ENCODE data around the gene PLCD3. TPM values are rescaled to one million over a fixed set of nuclear protein-coding genes. Genes with fewer than 3 reads are reported as not detected.

The PLCD3 gene
- total RNA-seq, 6 donors from 2014 or later: 24.2 to 65.6 (median 50.6) TPM

- no peaks in the 10 kb centered on the region for H3K27me3 ChIP-seq
- no peaks in the 10 kb centered on the region for H3K9me3 ChIP-seq
- H3K27ac ChIP-seq: no peak overlapping the region
- H3K4me3 ChIP-seq: no peak overlapping the region
- TF ChIP-seq POLR2AphosphoS5 (IDR thresholded peaks at IDR 0.05) (no peak), POLR2A (IDR thresholded peaks at IDR 0.05) (no peak), EP300 (IDR thresholded peaks at IDR 0.05) (no peak)
- TF ChIP-seq, protein P1, sequence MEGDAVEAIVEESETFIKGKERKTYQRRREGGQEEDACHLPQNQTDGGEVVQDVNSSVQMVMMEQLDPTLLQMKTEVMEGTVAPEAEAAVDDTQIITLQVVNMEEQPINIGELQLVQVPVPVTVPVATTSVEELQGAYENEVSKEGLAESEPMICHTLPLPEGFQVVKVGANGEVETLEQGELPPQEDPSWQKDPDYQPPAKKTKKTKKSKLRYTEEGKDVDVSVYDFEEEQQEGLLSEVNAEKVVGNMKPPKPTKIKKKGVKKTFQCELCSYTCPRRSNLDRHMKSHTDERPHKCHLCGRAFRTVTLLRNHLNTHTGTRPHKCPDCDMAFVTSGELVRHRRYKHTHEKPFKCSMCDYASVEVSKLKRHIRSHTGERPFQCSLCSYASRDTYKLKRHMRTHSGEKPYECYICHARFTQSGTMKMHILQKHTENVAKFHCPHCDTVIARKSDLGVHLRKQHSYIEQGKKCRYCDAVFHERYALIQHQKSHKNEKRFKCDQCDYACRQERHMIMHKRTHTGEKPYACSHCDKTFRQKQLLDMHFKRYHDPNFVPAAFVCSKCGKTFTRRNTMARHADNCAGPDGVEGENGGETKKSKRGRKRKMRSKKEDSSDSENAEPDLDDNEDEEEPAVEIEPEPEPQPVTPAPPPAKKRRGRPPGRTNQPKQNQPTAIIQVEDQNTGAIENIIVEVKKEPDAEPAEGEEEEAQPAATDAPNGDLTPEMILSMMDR (IDR thresholded peaks at IDR 0.05): no peak
- H3K36me3 ChIP-seq: peaks cover 0 to 52% (median 7%) of the 10 kb centered on the region in 4 donors
- ATAC-seq (ENCODE audit: low FRiP score in 2 of 2) (no peak), DNase-seq (peak in 1 of 2 donors; percentile 82)
- H3K4me1 ChIP-seq: peaks cover 8 to 18% (median 12%) of the 10 kb centered on the region in 4 donors
- 87 to 88% methylated on average over 13 to 19 of the region's 23 CpGs for WGBS, 2 donors
Observed at GRCh38 chr17:45118691-45119090, 13.6 kb downstream of the PLCD3 start.

DNA sequence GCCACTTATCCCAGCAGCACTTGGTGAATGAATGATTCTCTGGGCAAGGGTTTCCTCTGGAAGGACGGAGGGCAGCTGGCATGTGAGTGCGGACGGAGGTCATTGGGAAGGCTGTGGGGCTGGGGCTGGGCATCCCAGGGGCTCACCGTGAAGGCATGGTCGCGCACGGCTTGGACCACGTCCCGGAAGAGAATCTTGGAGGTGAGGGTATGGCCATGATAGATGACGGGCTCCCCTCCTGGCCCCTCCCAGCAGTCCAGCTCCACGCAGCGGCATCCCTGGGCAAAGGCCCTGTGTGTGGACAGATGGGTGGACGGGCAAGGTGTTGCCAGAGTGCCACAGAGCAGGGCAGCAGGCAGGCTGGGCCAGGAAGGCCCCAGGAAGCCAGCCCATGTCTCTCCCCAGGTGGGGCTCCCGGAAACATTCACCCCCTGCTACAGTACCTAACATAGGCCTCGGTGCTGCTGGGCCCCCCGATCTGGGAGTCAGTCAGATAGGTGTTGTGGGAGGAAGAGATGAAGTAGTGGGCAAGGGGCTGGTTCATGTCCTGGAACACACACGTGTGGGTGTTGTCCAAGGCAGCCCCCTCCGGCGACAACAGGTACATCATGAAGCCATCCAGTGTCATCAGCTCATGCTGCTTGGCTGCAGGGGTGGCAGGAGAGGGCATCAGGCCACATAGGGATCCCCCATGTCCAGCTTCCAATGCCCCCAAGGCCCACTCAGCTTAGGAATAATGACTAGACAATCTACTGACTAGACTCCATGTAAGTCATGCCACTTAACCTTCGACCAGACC is 14.3 kb downstream of the PLCD3 start:
- ATAC-seq (ENCODE audit: low FRiP score in 2 of 2) (no peak), DNase-seq (peak in 1 of 2 donors; percentile 73)
- 94 to 96% methylated on average over 10 to 11 of the region's 20 CpGs for WGBS, 2 donors
- H3K27me3 ChIP-seq: no peaks in the 10 kb centered on the region
- H3K36me3 ChIP-seq: peaks cover 0 to 58% (median 7%) of the 10 kb centered on the region in 4 donors
- H3K27ac ChIP-seq: no peak overlapping the region
- peaks cover 3 to 14% (median 6%) of the 10 kb centered on the region in 4 donors for H3K4me1 ChIP-seq
- TF ChIP-seq POLR2A (IDR thresholded peaks at IDR 0.05): no peak
- TF ChIP-seq, protein P1 (IDR thresholded peaks at IDR 0.05): no peak
- no peak for TF ChIP-seq POLR2AphosphoS5 (IDR thresholded peaks at IDR 0.05)
- no peak for TF ChIP-seq EP300 (IDR thresholded peaks at IDR 0.05)
- H3K9me3 ChIP-seq: no peaks in the 10 kb centered on the region
- H3K4me3 ChIP-seq: no peak overlapping the region

DNA sequence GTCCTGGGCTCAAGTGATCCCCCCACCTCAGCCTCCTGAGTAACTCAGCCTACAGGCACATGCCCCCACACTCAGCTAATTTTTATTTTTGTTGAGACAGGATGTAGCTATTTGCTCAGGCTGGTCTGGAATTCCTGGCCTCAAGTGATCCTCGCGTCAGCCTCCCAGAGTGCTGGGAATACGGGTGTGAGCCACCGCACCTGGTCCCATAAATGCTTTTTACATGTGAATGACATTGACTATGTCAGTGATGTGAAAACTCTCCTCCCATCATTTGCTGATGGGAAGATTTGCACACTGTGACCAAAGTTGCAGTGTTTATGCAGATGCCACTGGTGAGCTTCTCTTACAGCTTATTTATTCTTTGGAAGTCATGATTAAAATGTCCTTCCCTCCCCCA is 15.0 kb downstream of the PLCD3 start:
- peaks cover 0 to 65% (median 7%) of the 10 kb centered on the region in 4 donors for H3K36me3 ChIP-seq
- no peaks in the 10 kb centered on the region for H3K27me3 ChIP-seq
- H3K27ac ChIP-seq: no peak overlapping the region
- H3K4me1 ChIP-seq: peaks cover 0 to 7% (median under 1%) of the 10 kb centered on the region in 4 donors
- DNase-seq: no peak
- no peak overlapping the region for H3K4me3 ChIP-seq
- ATAC-seq (ENCODE audit: low FRiP score in 2 of 2): no peak
- TF ChIP-seq POLR2AphosphoS5 (IDR thresholded peaks at IDR 0.05) (no peak), EP300 (IDR thresholded peaks at IDR 0.05) (no peak), POLR2A (IDR thresholded peaks at IDR 0.05) (no peak)
- TF ChIP-seq, protein P1 (IDR thresholded peaks at IDR 0.05): no peak
- no peaks in the 10 kb centered on the region for H3K9me3 ChIP-seq
- 97 to 98% methylated on average over 4 of the region's 4 CpGs for WGBS, 2 donors

DNA sequence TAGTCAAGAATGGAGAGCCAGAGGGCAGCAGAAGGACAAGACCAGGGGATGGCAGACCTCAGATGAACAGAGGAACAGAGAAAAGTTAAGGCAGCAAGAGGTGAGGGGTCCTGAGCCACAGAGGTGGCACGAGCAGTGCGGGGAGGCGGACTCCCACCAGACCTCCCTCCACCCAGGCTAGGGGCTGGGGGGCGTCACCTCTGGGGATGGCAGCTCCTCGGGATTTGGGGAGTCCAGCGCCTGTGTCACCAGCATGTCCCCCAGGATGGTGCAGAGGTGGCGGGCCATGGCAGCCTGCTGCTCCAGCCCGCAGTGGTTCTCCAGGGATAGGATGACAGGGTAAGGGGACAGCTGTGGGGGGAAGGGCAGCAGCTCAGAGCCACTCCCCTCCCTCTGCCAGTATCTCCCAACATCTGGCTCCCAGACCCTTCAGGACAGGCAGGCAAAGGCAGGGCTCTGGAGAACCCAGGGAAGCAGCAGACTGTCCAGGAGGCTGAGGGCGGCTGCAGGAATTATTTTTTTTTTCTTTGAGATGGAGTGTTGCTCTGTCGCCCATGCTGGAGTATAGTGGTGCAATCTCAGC is 15.8 kb downstream of the PLCD3 start:
- Histone ChIP-seq H3K4me3 (no peak overlapping the region), H3K27ac (no peak overlapping the region), H3K4me1 (no peaks in the 10 kb centered on the region), H3K9me3 (no peaks in the 10 kb centered on the region), H3K27me3 (no peaks in the 10 kb centered on the region), H3K36me3 (peaks cover 0 to 68% (median 7%) of the 10 kb centered on the region in 4 donors)
- 96 to 97% methylated on average over 8 to 10 of the region's 10 CpGs for WGBS, 2 donors
- DNase-seq (no peak), ATAC-seq (ENCODE audit: low FRiP score in 2 of 2) (no peak)
- TF ChIP-seq POLR2A (IDR thresholded peaks at IDR 0.05): no peak
- TF ChIP-seq, protein P1 (IDR thresholded peaks at IDR 0.05): no peak

Measured in upper lobe of left lung (tissue), 6 donors.